ENCODE measurements around the gene ASAP3. TPM values are rescaled to one million over a fixed set of nuclear protein-coding genes. Genes with fewer than 3 reads are reported as not detected.

ASAP3 gene
- total RNA-seq, 1 donor: 1.1 TPM

GRCh38 chr1:23451441-23451840 is 32.5 kb downstream of the ASAP3 start:
- no peak for DNase-seq (ENCODE audit: low read depth in 2 of 3, low spot score in 2 of 3)

- DNase-seq (ENCODE audit: low read depth in 2 of 3, low spot score in 2 of 3): no peak
Measured at GRCh38 chr1:23450894-23451293, 33.1 kb downstream of the ASAP3 start.

DNA sequence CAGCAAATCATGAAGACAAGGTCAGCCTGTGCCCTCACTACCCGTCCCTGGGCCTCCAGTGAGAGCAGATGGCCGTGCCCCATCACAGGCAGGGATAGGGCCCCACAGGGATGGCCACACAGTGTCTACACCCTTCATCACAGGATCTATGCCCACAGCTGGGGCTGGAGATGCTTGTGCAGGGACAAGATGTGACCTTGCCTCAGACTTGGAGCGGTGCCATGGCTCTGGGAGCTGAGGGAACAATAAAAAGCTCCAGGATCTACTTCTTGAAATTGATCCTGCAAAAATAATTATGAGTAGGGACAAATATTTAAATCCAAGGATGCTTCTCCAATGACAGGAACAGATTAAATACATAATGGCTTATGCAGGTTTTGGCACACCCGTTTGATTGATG is 34.0 kb downstream of the ASAP3 start:
- DNase-seq (ENCODE audit: low read depth in 2 of 3, low spot score in 2 of 3): no peak

GRCh38 chr1:23449306-23449705 is 34.7 kb downstream of the ASAP3 start:
- DNase-seq (ENCODE audit: low read depth in 2 of 3, low spot score in 2 of 3): no peak

DNA sequence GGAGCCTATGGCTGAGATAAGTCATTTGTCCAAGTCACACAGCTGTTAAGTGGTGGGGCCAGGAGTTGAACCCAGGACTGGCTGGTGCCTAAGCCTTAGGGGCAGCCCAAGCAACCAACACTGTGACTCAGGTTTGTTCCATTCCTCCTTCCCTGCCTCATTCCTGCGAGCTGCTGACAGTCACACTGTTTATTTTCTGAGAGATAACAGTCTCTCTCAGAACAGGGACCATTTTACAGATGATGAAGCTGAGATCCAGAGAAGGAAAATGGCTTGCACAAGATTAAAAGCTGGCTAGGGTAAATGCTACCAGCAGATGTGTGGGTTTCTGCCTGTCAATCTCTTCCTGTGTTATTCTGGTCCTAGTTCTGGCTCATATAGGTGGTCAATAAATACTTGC is 35.1 kb downstream of the ASAP3 start:
- DNase-seq (ENCODE audit: low read depth in 2 of 3, low spot score in 2 of 3): no peak

GRCh38 chr1:23446661-23447310 is 37.2 kb downstream of the ASAP3 start:
- no peak for DNase-seq (ENCODE audit: low read depth in 2 of 3, low spot score in 2 of 3)

- DNase-seq (ENCODE audit: low read depth in 2 of 3, low spot score in 2 of 3): no peak
Measured at GRCh38 chr1:23444596-23445390, 39.2 kb downstream of the ASAP3 start.

GRCh38 chr1:23444104-23444533 is 39.9 kb downstream of the ASAP3 start:
- DNase-seq (ENCODE audit: low read depth in 2 of 3, low spot score in 2 of 3): no peak

- DNase-seq (ENCODE audit: low read depth in 2 of 3, low spot score in 2 of 3): no peak
Measured at GRCh38 chr1:23442751-23443150, 41.2 kb downstream of the ASAP3 start.

GRCh38 chr1:23441446-23442148 is 42.4 kb downstream of the ASAP3 start:
- no peak for DNase-seq (ENCODE audit: low read depth in 2 of 3, low spot score in 2 of 3)

DNA sequence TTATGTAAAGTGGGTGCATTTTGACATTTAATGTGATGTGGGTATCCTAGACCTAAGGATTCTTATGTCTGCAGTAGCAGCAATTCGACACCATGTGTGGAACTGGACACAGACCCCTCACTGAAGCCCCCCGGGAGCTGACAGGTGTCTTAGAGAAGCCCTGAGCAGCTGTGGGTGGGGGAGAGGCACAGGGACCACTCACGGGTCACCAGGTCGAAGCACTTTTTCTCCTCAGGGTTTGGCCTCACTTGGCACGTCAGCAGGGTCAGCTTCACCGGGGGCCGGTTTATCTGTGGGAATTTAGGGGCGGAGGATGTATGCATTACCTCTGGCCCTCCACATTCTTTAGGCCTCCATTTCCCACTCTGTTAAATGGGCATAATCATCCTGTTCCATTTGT is 45.4 kb downstream of the ASAP3 start:
- DNase-seq (ENCODE audit: low read depth in 2 of 3, low spot score in 2 of 3): no peak

DNA sequence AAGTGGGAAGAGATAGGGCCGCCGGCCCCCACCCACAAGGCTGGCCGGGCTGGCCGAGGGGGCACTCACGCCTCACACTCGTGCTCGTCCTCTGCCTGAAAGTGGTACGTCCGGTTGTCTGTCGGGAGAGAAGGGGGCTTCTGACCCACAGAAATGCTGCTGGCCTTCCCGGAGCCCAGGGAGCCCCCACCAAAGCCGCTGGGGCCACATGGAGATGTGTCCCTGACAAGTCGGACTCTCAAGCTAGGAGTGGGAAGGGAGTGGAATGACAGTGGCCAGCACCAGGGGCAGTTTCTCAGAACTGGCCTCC is 46.7 kb downstream of the ASAP3 start:
- DNase-seq (ENCODE audit: low read depth in 2 of 3, low spot score in 2 of 3): no peak

GRCh38 chr1:23436520-23437354 is 47.2 kb downstream of the ASAP3 start:
- DNase-seq (ENCODE audit: low read depth in 2 of 3, low spot score in 2 of 3): peak in 2 of 3 donors; percentile 24 to 32

- DNase-seq (ENCODE audit: low read depth in 2 of 3, low spot score in 2 of 3): no peak
Measured at GRCh38 chr1:23434260-23434775, 49.7 kb downstream of the ASAP3 start.

- DNase-seq (ENCODE audit: low read depth in 2 of 3, low spot score in 2 of 3): no peak
Measured at GRCh38 chr1:23433122-23433521, 50.9 kb downstream of the ASAP3 start.

DNA sequence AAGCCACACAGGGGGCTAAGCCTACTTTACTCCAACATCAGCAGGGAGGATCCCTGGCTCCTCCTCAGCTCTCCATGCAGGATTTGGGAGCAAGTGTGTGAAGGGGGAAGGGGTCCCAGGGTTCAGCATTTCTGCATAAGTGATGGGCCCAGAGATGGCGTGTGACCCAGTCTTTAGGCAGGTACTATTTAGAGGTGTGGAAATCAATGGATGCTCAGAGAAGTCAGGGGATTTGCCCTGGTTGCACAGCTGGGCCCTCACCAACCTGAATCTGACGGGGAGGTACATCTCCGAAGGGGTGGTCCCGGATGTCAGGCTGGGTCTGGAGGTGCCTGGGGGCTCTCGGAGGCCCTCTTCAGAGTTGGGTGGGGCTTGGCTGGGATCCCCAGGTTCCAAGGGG is 52.5 kb downstream of the ASAP3 start:
- DNase-seq (ENCODE audit: low read depth in 2 of 3, low spot score in 2 of 3): no peak

- DNase-seq (ENCODE audit: low read depth in 2 of 3, low spot score in 2 of 3): no peak
Measured at GRCh38 chr1:23430803-23431202, 53.2 kb downstream of the ASAP3 start.

GRCh38 chr1:23428136-23428905 is 55.7 kb downstream of the ASAP3 start:
- no peak for DNase-seq (ENCODE audit: low read depth in 2 of 3, low spot score in 2 of 3)

DNA sequence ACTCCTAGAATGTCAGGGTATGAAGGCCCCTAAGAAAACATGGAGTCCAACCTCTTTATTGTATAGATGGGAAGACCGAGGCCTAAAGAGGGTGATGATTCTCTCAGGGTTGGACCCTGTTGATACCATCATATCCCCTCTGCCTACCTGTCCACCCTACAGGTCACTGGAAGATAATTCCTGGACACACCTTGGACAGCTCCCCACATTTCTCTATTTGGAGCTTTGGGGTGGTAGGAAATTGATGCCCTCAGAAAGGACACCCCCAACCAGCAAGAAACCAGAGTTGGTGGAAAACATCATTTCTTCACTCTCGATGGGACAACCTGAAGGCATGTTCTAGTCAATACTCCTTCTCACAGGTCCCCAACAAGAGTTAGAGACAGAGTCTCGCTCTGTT is 56.4 kb downstream of the ASAP3 start:
- DNase-seq (ENCODE audit: low read depth in 2 of 3, low spot score in 2 of 3): no peak

DNA sequence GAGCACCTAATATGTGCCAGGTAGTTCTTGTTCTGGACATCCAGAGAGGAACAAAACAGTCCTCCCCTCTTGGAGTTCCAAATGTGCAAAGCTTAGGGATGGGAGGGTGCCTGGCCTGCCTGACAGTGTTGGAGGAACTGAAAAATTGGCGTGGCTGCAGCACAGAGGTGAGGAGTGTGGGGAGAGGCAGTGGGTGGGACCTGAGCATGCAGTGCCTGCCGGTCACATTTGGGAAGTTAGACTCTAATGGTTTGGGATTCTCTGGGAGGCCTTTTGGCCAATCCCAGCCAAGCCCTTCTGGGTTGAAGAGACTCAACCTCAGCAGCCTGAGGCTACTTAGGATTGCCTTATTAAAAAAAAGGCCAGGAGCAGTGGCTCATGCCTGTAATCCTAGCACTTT is 57.2 kb downstream of the ASAP3 start:
- DNase-seq (ENCODE audit: low read depth in 2 of 3, low spot score in 2 of 3): no peak
